Calu3 (cell line): ENCODE measurements around the gene GPR176. TPM values are rescaled to one million over a fixed set of nuclear protein-coding genes. Genes with fewer than 3 reads are reported as not detected.

ENCODE experiments used
- BruUV-seq: library from RNA; stranded (reverse); fragments of 400-500 nt; replicated peaks from 2 replicates; lab custom pipeline; 2021; lab: Mats Ljungman, UMichigan
- CTCF ChIA-PET: fragments of 300-600 bp; sonication (Branson Sonifier 250); formaldehyde crosslinking; loops from one replicate; lab custom pipeline; 2022; ENCODE audit warnings: antibody characterized with exemption; lab: Charles Lee
- DNase-seq: peaks from one replicate; pipeline ENCODE4 v3.0.0; 2022
- H3K27ac Mint-ChIP-seq: one replicate; pipeline ENCODE4 v1.8.0; 2022; ENCODE audit warnings: mixed read lengths; ENCODE audit not compliant: unreplicated experiment
- H3K27me3 Mint-ChIP-seq: one replicate; pipeline ENCODE4 v1.8.0; 2022; ENCODE audit warnings: mixed read lengths; ENCODE audit not compliant: unreplicated experiment
- H3K36me3 Mint-ChIP-seq: one replicate; pipeline ENCODE4 v1.8.0; 2022; ENCODE audit warnings: mild to moderate bottlenecking, moderate library complexity, mixed read lengths; ENCODE audit not compliant: insufficient read depth, unreplicated experiment
- H3K4me1 Mint-ChIP-seq: one replicate; pipeline ENCODE4 v1.8.0; 2022; ENCODE audit warnings: mild to moderate bottlenecking, low read depth, mixed read lengths; ENCODE audit not compliant: unreplicated experiment
- H3K4me3 Mint-ChIP-seq: one replicate; pipeline ENCODE4 v1.8.0; 2022; ENCODE audit warnings: mild to moderate bottlenecking, low read depth, moderate library complexity, mixed read lengths; ENCODE audit not compliant: unreplicated experiment
- H3K9me3 Mint-ChIP-seq: one replicate; pipeline ENCODE4 v1.8.0; 2022; ENCODE audit warnings: low read depth, mixed read lengths; ENCODE audit not compliant: unreplicated experiment
- CTCF ChIP-seq: fragments of 200-600 bp; IDR thresholded peaks from one replicate; pipeline ENCODE4 v1.8.0; 2022; ENCODE audit warnings: antibody characterized with exemption; ENCODE audit not compliant: unreplicated experiment
- intact Hi-C: fragments of 100-400 bp; cut with micrococcal nuclease; formaldehyde crosslinking; loops from one replicate; pipeline ENCODE4 v1.10.0; 2022; ENCODE audit not compliant: unreplicated experiment
- total RNA-seq: library from RNA; stranded (reverse); gene quantifications from 2 replicates; pipeline ENCODE4 v1.2.3, GENCODE V29; 2022

The GPR176 gene
- total RNA-seq, 1 experiment from 2014 or later: 10.2 TPM

DNA sequence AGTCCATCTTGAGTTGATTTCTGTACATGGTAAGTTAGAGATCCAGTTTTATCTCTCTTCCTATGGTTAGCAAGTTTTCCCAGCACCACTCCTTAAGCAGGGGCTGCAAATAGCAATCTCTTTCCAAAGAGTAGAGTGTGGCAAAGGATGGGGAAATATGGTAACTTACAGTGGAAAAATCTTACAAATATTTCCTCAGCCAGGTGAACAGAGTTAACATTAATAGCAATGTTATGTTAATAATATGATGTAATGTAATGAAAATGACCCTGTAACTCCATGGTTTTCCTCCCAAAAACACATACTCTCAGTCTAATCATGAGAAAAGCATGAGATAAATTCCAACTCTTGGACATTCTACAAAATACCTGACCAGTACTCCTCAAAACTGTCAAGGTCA, 167.8 kb downstream of the GPR176 start:
- H3K4me3 Mint-ChIP-seq: no peak overlapping the region
- intact Hi-C loops: no loop called here

More for the DNA sequence above, 167.8 kb downstream of the GPR176 start:
- CTCF ChIA-PET: no interaction called here
- Mint-ChIP-seq H3K27ac (no peak overlapping the region), H3K36me3 (no peaks in the 10 kb centered on the region), H3K9me3 (no peaks in the 10 kb centered on the region), H3K4me1 (peaks cover 16% of the 10 kb centered on the region), H3K27me3 (no peaks in the 10 kb centered on the region)
- no peak for TF ChIP-seq CTCF
- no peak for DNase-seq
- no TSS peak for BruUV-seq

Other genes with a start within 250 kb of the GPR176 start
- 0.27 and 0.28 TPM in 2 replicates for gene FSIP1, start 137.4 kb downstream of the GPR176 start, total RNA-seq
- 14.9 and 18.5 TPM in 2 replicates for gene EIF2AK4, start 13.8 kb upstream of the GPR176 start, total RNA-seq
- 96.5 and 113 TPM in 2 replicates for gene SRP14, start 118.9 kb upstream of the GPR176 start, total RNA-seq
- gene BMF, start 188.6 kb upstream of the GPR176 start, total RNA-seq: 7.9 and 11.5 TPM in 2 replicates
- 39.0 and 41.8 TPM in 2 replicates for gene BUB1B, start 240.8 kb upstream of the GPR176 start, total RNA-seq